NCI-H524 treated with DMSO at 0.1 percent for 48 hours (cell line): ENCODE measurements around the gene SUGCT.
"Not testable (repeated sequence)": the region's sequence is repeated elsewhere in the genome, so short reads cannot be mapped to it uniquely, and the experiment has no call there.

Source experiments
- DNase-seq: peaks from one replicate; lab custom pipeline; 2025; lab: John Stamatoyannopoulos, UW

The SUGCT gene

GRCh38 chr7:40580776-40581175 is 446.0 kb downstream of the SUGCT start:
- no peak for DNase-seq

GRCh38 chr7:40582539-40582938 is 447.7 kb downstream of the SUGCT start:
- DNase-seq = no peak

GRCh38 chr7:40583667-40584444 is 449.1 kb downstream of the SUGCT start:
- DNase-seq = no peak

GRCh38 chr7:40584667-40585433 is 450.0 kb downstream of the SUGCT start:
- DNase-seq = no peak

GRCh38 chr7:40586197-40586596 is 451.4 kb downstream of the SUGCT start:
- no peak for DNase-seq

GRCh38 chr7:40587419-40587818 is 452.6 kb downstream of the SUGCT start:
- DNase-seq = no peak

GRCh38 chr7:40595129-40595528 is 460.3 kb downstream of the SUGCT start:
- DNase-seq = no peak

- no peak for DNase-seq
These were observed 461.0 kb downstream of the SUGCT start for GRCh38 chr7:40595832-40596231.

GRCh38 chr7:40597517-40597916 is 462.7 kb downstream of the SUGCT start:
- DNase-seq = no peak

- DNase-seq = no peak
These were observed 464.1 kb downstream of the SUGCT start for GRCh38 chr7:40598915-40599314.

GRCh38 chr7:40599836-40600235 is 465.0 kb downstream of the SUGCT start:
- no peak for DNase-seq

- DNase-seq = not testable (repeated sequence)
These were observed 467.5 kb downstream of the SUGCT start for GRCh38 chr7:40602351-40602750.

- no peak for DNase-seq
These were observed 470.0 kb downstream of the SUGCT start for GRCh38 chr7:40604601-40605438.

GRCh38 chr7:40608321-40609075 is 473.7 kb downstream of the SUGCT start:
- DNase-seq = no peak

- DNase-seq = no peak
These were observed 475.7 kb downstream of the SUGCT start for GRCh38 chr7:40610461-40610860.

GRCh38 chr7:40611095-40611871 is 476.5 kb downstream of the SUGCT start:
- no peak for DNase-seq

GRCh38 chr7:40612298-40612697 is 477.5 kb downstream of the SUGCT start:
- no peak for DNase-seq

GRCh38 chr7:40619647-40620046 is 484.8 kb downstream of the SUGCT start:
- DNase-seq = no peak

GRCh38 chr7:40621592-40621998 is 486.8 kb downstream of the SUGCT start:
- no peak for DNase-seq

- DNase-seq = no peak
These were observed 488.2 kb downstream of the SUGCT start for GRCh38 chr7:40622941-40623501.

GRCh38 chr7:40623863-40624262 is 489.1 kb downstream of the SUGCT start:
- no peak for DNase-seq
